Measurements from ENCODE around the gene GFOD2.

The GFOD2 gene

DNA sequence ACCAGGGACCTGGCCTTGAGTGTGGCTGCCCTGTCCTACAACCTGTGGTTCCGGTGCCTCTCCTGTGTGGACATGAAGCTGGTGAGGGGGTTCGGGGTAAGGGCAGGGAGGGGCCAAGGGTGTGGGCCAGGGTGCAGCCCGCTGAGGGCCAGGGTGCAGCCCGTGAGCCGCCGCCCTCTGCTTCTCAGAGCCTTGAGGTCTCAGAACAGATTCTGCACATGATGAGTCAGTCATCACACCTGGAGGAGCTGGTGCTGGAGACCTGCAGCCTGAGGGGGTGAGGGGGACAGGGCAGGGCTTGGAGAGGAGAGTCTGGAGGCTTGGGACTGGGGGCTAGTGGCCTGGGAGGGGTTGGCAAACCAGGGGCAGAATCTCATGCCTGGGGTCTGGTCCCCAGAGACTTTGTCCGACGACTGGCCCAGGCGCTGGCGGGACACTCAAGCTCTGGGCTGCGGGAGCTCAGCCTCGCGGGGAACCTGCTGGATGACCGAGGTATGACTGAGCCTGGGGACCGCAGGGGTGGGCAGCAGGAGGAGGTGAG is 71.9 kb downstream of the GFOD2 start:
- TF ChIP-seq, protein P1, sequence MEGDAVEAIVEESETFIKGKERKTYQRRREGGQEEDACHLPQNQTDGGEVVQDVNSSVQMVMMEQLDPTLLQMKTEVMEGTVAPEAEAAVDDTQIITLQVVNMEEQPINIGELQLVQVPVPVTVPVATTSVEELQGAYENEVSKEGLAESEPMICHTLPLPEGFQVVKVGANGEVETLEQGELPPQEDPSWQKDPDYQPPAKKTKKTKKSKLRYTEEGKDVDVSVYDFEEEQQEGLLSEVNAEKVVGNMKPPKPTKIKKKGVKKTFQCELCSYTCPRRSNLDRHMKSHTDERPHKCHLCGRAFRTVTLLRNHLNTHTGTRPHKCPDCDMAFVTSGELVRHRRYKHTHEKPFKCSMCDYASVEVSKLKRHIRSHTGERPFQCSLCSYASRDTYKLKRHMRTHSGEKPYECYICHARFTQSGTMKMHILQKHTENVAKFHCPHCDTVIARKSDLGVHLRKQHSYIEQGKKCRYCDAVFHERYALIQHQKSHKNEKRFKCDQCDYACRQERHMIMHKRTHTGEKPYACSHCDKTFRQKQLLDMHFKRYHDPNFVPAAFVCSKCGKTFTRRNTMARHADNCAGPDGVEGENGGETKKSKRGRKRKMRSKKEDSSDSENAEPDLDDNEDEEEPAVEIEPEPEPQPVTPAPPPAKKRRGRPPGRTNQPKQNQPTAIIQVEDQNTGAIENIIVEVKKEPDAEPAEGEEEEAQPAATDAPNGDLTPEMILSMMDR (IDR thresholded peaks at IDR 0.05; ENCODE audit: insufficient read depth, low read depth, low read length, missing control alignments): no peak
- DNase-seq (ENCODE audit: low read depth): peak; percentile 58
- H3K4me3 ChIP-seq (ENCODE audit: low read length): no peak overlapping the region

DNA sequence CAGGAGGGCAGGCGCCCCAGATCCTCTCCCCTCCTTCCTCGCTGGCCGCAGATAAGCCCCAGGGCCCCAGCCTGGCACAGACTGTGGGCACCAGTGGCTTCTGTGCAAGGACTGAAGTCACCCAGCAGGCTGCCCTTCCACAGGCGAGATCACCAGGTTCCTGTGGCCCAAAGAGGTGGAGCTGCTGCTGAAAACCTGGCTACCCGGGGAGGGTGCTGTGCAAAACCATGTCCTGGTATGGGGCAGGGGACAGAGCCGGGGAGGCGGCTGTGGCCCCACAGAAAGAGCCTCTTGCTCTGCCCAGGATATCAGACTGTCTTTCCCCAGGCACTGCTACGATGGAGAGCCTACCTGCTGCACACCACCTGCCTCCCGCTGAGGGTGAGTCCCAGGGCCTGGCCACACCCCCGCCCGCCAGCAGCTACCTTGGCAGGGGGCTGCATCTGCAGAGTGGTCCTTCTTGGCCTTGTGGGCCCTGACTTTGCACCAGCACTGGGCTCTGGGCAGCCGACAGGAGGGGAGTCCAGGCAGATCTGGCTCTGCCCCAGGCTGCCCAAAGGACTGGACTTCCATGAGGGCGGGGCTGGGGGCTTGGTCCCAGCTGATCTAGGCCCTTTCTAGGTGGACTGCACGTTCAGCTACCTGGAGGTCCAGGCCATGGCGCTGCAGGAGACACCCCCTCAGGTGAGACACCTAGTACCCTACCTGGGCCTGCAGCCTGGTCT is 73.6 kb downstream of the GFOD2 start:
- no peak for DNase-seq (ENCODE audit: low read depth)
- TF ChIP-seq, protein P1 (IDR thresholded peaks at IDR 0.05; ENCODE audit: insufficient read depth, low read depth, low read length, missing control alignments): no peak
- no peak overlapping the region for H3K4me3 ChIP-seq (ENCODE audit: low read length)

DNA sequence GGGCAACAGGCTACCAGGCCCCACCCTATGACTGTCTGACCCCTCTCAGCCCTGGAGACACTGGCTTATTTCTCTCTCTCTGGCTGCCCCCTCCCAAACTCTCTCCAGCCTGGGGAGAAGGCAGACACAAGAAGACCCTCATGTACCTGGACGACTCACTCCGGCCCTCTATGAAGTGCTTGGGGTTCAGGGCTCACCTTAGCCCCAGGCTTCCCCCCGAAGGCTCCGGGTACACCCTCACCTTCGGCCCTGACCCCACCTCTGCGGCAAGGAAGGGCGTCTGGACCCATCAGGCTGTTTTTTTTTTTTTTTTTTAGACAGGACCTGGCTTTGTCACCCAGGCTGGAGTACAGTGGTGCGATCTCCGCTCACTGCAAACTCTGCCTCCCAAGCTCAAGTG is 75.1 kb downstream of the GFOD2 start:
- TF ChIP-seq, protein P1 (IDR thresholded peaks at IDR 0.05; ENCODE audit: insufficient read depth, low read depth, low read length, missing control alignments): no peak
- no peak overlapping the region for H3K4me3 ChIP-seq (ENCODE audit: low read length)
- DNase-seq (ENCODE audit: low read depth): no peak

DNA sequence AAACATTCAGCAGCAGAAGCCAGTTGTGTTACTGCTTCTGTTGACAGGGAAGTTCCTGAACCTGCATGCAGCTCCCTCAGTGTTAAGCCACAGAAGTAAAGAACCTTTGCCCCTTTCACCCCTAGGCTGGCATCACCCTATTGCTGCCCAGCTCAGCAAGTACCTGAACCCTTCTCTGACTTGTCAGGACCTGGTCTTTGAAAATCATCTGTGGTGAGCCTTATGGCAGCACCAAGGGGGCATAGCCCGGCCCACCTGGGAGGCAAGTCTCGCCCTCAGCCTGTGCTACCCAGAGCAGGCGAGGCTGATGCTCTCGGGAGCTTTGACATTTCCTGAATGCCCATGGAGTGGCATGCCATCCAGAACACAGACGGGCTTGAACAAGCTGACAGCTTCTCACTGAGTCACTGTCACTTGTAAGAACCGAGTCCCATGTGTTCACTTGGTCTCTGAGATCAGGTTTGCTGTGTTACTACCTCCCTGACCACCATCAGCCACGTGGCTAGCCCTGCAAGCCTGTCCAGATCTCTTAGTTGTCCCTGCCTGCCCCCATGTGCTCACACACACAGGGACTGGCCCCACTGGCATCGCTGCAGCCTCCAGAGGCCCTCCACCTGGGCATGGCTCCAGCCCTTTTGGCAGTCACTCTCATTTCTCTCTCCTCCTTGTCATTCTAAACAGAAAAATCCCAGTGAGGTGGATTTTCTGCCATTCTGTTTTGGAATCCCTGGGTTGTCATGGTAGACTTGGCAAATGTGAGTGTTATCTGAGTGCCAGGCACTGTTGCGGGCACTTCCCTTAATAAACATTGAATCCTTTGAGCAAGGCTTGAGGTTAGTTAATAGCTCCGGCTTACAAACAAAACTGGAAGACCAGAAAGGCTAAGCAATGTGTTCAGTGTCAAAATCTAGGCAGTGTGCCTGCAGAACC is 77.1 kb downstream of the GFOD2 start:
- DNase-seq (ENCODE audit: low read depth): peak; percentile 69
- no peak overlapping the region for H3K4me3 ChIP-seq (ENCODE audit: low read length)
- TF ChIP-seq, protein P1 (IDR thresholded peaks at IDR 0.05; ENCODE audit: insufficient read depth, low read depth, low read length, missing control alignments): no peak

DNA sequence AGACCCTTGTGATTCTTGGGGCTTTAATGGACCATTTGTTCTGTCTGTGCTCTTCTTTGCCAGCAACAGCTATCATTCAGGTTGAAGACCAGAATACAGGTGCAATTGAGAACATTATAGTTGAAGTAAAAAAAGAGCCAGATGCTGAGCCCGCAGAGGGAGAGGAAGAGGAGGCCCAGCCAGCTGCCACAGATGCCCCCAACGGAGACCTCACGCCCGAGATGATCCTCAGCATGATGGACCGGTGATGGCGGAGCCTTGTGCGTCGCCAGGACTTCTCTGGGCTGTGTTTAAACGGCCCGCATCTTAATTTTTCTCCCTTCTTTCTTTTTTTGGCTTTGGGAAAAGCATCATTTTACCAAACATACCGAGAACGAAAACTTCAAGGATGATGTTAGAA is 81.5 kb downstream of the GFOD2 start:
- TF ChIP-seq, protein P1 (IDR thresholded peaks at IDR 0.05; ENCODE audit: insufficient read depth, low read depth, low read length, missing control alignments): no peak
- no peak overlapping the region for H3K4me3 ChIP-seq (ENCODE audit: low read length)
- no peak for DNase-seq (ENCODE audit: low read depth)

DNA sequence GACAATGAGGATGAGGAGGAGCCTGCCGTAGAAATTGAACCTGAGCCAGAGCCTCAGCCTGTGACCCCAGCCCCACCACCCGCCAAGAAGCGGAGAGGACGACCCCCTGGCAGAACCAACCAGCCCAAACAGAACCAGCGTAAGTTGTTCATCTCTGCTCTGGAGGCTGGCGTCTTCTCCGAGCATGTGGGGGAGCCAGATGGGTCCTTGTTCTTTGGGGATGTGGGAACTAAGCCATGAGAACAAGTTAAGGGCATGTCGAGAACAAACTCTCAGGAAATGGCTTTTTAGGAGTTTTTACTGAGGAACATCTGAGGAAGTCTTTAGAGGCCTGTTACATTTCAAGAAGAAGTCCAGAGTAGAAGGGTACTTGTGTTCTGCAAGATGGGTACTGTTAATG is 82.4 kb downstream of the GFOD2 start:
- no peak overlapping the region for H3K4me3 ChIP-seq (ENCODE audit: low read length)
- TF ChIP-seq, protein P1 (IDR thresholded peaks at IDR 0.05; ENCODE audit: insufficient read depth, low read depth, low read length, missing control alignments): no peak
- DNase-seq (ENCODE audit: low read depth): no peak
